OCI-LY1 (cell line): ENCODE data around the gene PPP1R10.

ENCODE experiments used
- EZH2 ChIP-seq: fragments of 200-600 bp; sonication (generic), shearing (Covaris generic); IDR thresholded peaks from 2 replicates; pipeline ENCODE4 v1.8.0; 2017; ENCODE audit warnings: borderline replicate concordance, mixed run types, mild to moderate bottlenecking, antibody characterized with exemption, low read length, moderate library complexity, mixed read lengths
- TF ChIP-seq, protein P1 (sequence below): fragments of 200-600 bp; sonication (generic), shearing (Covaris generic); IDR thresholded peaks from 2 replicates; pipeline ENCODE4 v1.5.1; 2017; ENCODE audit warnings: mild to moderate bottlenecking, antibody characterized with exemption, low read length, moderate library complexity, mixed read lengths

DNA sequence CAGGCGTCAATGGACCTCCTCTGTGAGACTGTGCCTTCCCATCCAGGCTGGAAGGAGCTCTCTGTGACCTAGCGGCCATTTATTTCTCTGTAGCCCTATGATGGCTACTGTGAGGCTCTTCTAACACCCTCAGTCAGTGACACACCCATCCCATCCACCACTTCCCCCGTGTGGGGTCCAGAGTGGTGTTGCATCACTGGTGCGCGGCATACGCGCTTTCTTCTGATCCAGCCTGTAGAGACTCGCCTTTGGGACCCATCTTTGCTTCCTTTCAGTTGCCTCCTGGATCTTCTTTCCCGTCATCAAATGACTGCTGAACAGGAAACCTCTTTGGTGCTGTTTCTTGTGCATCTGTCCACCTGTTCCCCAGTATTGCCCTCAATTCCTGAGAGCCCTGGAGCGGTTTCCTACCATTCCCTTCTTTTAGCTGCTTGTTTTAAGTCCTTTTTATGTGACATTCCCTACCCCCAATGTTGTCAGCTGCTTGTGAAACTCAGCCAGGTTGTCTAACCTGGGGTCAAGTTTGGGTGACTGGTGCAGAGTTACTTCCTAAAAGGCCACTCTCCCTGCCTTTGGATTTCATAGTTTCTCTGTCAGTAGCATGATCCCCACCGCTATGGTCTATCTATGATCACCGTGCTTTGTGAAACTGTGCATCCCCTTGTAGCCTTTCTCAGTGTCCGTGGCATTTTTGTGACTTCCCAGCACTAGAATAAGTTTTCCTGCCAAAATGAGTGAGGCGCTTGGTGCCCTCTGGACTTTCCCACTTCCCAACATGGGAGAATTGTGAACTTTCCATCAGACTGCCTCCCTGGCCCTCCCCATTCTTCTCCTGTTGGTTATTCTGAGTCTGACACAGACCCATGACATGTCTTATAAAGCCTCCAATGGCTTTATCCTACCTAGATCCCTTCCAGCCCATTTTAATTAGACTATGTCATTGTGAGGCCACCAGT lies 54.3 kb downstream of the PPP1R10 start:
- TF ChIP-seq, protein P1, sequence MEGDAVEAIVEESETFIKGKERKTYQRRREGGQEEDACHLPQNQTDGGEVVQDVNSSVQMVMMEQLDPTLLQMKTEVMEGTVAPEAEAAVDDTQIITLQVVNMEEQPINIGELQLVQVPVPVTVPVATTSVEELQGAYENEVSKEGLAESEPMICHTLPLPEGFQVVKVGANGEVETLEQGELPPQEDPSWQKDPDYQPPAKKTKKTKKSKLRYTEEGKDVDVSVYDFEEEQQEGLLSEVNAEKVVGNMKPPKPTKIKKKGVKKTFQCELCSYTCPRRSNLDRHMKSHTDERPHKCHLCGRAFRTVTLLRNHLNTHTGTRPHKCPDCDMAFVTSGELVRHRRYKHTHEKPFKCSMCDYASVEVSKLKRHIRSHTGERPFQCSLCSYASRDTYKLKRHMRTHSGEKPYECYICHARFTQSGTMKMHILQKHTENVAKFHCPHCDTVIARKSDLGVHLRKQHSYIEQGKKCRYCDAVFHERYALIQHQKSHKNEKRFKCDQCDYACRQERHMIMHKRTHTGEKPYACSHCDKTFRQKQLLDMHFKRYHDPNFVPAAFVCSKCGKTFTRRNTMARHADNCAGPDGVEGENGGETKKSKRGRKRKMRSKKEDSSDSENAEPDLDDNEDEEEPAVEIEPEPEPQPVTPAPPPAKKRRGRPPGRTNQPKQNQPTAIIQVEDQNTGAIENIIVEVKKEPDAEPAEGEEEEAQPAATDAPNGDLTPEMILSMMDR = no peak
- no peak for TF ChIP-seq EZH2
